CD14-positive monocyte (primary cell): ENCODE results near the gene FRA10AC1. TPM values are rescaled to one million over a fixed set of nuclear protein-coding genes. Genes with fewer than 3 reads are reported as not detected.
"Not testable (repeated sequence)": the region's sequence is repeated elsewhere in the genome, so short reads cannot be mapped to it uniquely, and the experiment has no call there.

Source experiments
- DNase-seq, 3 donors: peaks; one replicate each; pipeline ENCODE4 v3.0.0-alpha.2; 2011 to 2022
- H2AFZ ChIP-seq: 2 replicates; pipeline ENCODE4 v1.6.0; 2012; ENCODE audit warnings: mild to moderate bottlenecking, low read depth, low read length, inconsistent platforms; ENCODE audit not compliant: insufficient read depth, poor library complexity, severe bottlenecking
- H3K27ac ChIP-seq, 2 donors: 1 replicate in 1 of 2; 2 replicates in 1 of 2; pipeline ENCODE4 v1.5.1; 2012 to 2013; ENCODE audit warnings: low read length in 2 of 2, control low read depth in 1 of 2, inconsistent platforms in 1 of 2, low read depth in 1 of 2, mild to moderate bottlenecking in 1 of 2
- H3K27me3 ChIP-seq, 2 donors: one replicate each; pipeline versions ENCODE4 v1.6.0 to v1.6.1; 2011 to 2013; ENCODE audit warnings: low read length in 2 of 2; ENCODE audit not compliant: control insufficient read depth in 2 of 2, insufficient read depth in 2 of 2
- H3K36me3 ChIP-seq, 2 donors: replicated peaks in 1 of 2; 1 replicate in 1 of 2; 2 replicates in 1 of 2; pipeline versions ENCODE4 v1.5.1 to v1.6.1; 2012 to 2013; ENCODE audit warnings: low read length in 2 of 2, control low read depth in 1 of 2, inconsistent platforms in 1 of 2, mild to moderate bottlenecking in 1 of 2; ENCODE audit not compliant: insufficient read depth in 2 of 2, control insufficient read depth in 1 of 2
- H3K4me1 ChIP-seq, 2 donors: 1 replicate in 1 of 2; 2 replicates in 1 of 2; pipeline versions ENCODE4 v1.5.1 to v1.6.1; 2012 to 2013; ENCODE audit warnings: low read length in 2 of 2, control low read depth in 1 of 2, inconsistent platforms in 1 of 2, mild to moderate bottlenecking in 1 of 2, moderate library complexity in 1 of 2; ENCODE audit not compliant: insufficient read depth in 2 of 2, control insufficient read depth in 1 of 2
- H3K4me2 ChIP-seq: replicated peaks from 2 replicates; pipeline ENCODE3; 2012; ENCODE audit warnings: low read length, moderate library complexity, mild to moderate bottlenecking; ENCODE audit not compliant: poor library complexity, severe bottlenecking; ENCODE audit errors: extremely low read depth
- H3K4me3 ChIP-seq, 3 experiments: fragments of 200-600 bp in 1 of 3; sonication (generic) in 1 of 3; replicated peaks in 1 of 3; 1 replicate in 2 of 3; 2 replicates in 1 of 3; pipeline ENCODE4 v1.5.1; 2011 to 2013; ENCODE audit warnings: low read length in 3 of 3, mild to moderate bottlenecking in 3 of 3, control low read depth in 2 of 3, low read depth in 2 of 3, inconsistent platforms in 1 of 3, moderate library complexity in 1 of 3
- H3K79me2 ChIP-seq: 2 replicates; pipeline ENCODE4 v1.6.0; 2012; ENCODE audit warnings: mild to moderate bottlenecking, control low read depth, inconsistent platforms, low read length, moderate library complexity; ENCODE audit not compliant: insufficient read depth
- H3K9ac ChIP-seq: 2 replicates; pipeline ENCODE4 v1.6.0; 2017; ENCODE audit warnings: low read length, mild to moderate bottlenecking; ENCODE audit not compliant: insufficient read depth, poor library complexity, severe bottlenecking
- H3K9me3 ChIP-seq, 2 donors: replicated peaks in 1 of 2; 1 replicate in 1 of 2; 2 replicates in 1 of 2; pipeline versions ENCODE4 v1.5.1 to v1.6.1; 2012 to 2013; ENCODE audit warnings: low read length in 2 of 2, control low read depth in 1 of 2; ENCODE audit not compliant: control insufficient read depth in 1 of 2, insufficient read depth in 1 of 2
- H4K20me1 ChIP-seq: 2 replicates; pipeline ENCODE4 v1.6.0; 2012; ENCODE audit warnings: mild to moderate bottlenecking, low read length, control low read depth, moderate library complexity; ENCODE audit not compliant: insufficient read depth
- H3K27ac Mint-ChIP-seq, 7 donors: one replicate each; pipeline ENCODE4 v1.8.0; 2020; ENCODE audit warnings: mild to moderate bottlenecking in 7 of 7, mixed read lengths in 7 of 7, moderate library complexity in 6 of 7, inconsistent platforms in 2 of 7
- H3K27me3 Mint-ChIP-seq, 3 donors: one replicate each; pipeline ENCODE4 v1.8.0; 2021 to 2022; ENCODE audit warnings: low read depth in 3 of 3, mild to moderate bottlenecking in 3 of 3, mixed read lengths in 3 of 3, moderate library complexity in 3 of 3, inconsistent platforms in 1 of 3
- H3K36me3 Mint-ChIP-seq, 2 donors: one replicate each; pipeline ENCODE4 v1.8.0; 2020; ENCODE audit warnings: mixed read lengths in 2 of 2, inconsistent platforms in 1 of 2, mild to moderate bottlenecking in 1 of 2
- H3K4me1 Mint-ChIP-seq: one replicate; pipeline ENCODE4 v1.8.0; 2020; ENCODE audit warnings: mild to moderate bottlenecking, mixed read lengths
- H3K4me3 Mint-ChIP-seq, 2 donors: one replicate each; pipeline ENCODE4 v1.8.0; 2020; ENCODE audit warnings: mild to moderate bottlenecking in 2 of 2, mixed read lengths in 2 of 2, moderate library complexity in 1 of 2
- H3K9me3 Mint-ChIP-seq, 7 donors: one replicate each; pipeline ENCODE4 v1.8.0; 2020 to 2022; ENCODE audit warnings: mixed read lengths in 7 of 7, mild to moderate bottlenecking in 6 of 7, moderate library complexity in 6 of 7, inconsistent platforms in 2 of 7
- CTCF ChIP-seq: fragments of 200-600 bp; IDR thresholded peaks from one replicate; pipeline ENCODE4 v1.8.0; 2022; ENCODE audit warnings: antibody characterized with exemption, mild to moderate bottlenecking
- WGBS: methylation state at CpG from one replicate; pipeline ENCODE4 v1.1.5; 2013; ENCODE audit warnings: missing lambda C conversion rate; ENCODE audit not compliant: insufficient coverage; 5-methylcytosine and 5-hydroxymethylcytosine counted together
- intact Hi-C, 2 donors: fragments of 100-400 bp; cut with micrococcal nuclease; formaldehyde crosslinking; loops; one replicate each; pipeline versions ENCODE4 v1.15.0 to v1.15.1; 2023
- polyA plus RNA-seq, 3 donors: library from polyadenylated mRNA; depleted of rRNA in 1 of 3; unstranded in 2 of 3; stranded (reverse) in 1 of 3; fragments of 300-500 nt in 2 of 3; fragments of >200 nt in 1 of 3; fragmentation: Illumina TruSeq in 2 of 3; gene quantifications; 1 replicate in 2 of 3; 2 replicates in 1 of 3; pipeline ENCODE4 v1.2.3, GENCODE V29; 2012 to 2021

The FRA10AC1 gene
- polyA plus RNA-seq, 3 donors: 0.95 to 7.2 (median 2.0) TPM

GRCh38 chr10:93701866-93702209, 554 bp downstream of the FRA10AC1 start:
- Histone ChIP-seq H3K36me3 (peaks cover 22 to 34% of the 10 kb centered on the region in 2 donors), H3K79me2 (peaks cover 16% of the 10 kb centered on the region), H3K27ac (peak overlapping the region; percentile 73 to 84), H3K4me2 (peak overlapping the region; percentile 97), H3K9me3 (no peaks in the 10 kb centered on the region), H4K20me1 (no peaks in the 10 kb centered on the region), H2AFZ (peak overlapping the region; percentile 86), H3K4me3 (peak overlapping the region; percentile 67 to 98 (median 82)), H3K4me1 (peaks cover 14 to 17% of the 10 kb centered on the region in 2 donors), H3K27me3 (no peaks in the 10 kb centered on the region), H3K9ac (peak overlapping the region; percentile 68)
- Mint-ChIP-seq H3K27ac (no peak overlapping the region), H3K4me3 (no peak overlapping the region), H3K9me3 (no peaks in the 10 kb centered on the region), H3K4me1 (peaks cover 4% of the 10 kb centered on the region), H3K36me3 (peaks cover 19 to 26% of the 10 kb centered on the region in 2 donors), H3K27me3 (peaks cover 2 to 6% (median 5%) of the 10 kb centered on the region in 3 donors)
- WGBS: 0% methylated on average over 8 of the region's 9 CpGs
- no peak for TF ChIP-seq CTCF
- intact Hi-C loops: loop anchor here (5.0 kb wide), 5 partner anchors 40 to 620 kb away; no protein-coding TSS in a partner anchor
- DNase-seq: peak; percentile 21 to 69 (median 54)

GRCh38 chr10:93697207-93697606, 5.2 kb downstream of the FRA10AC1 start:
- H3K27ac Mint-ChIP-seq: no peak overlapping the region
- H3K4me1 Mint-ChIP-seq: no peaks in the 10 kb centered on the region
- Histone ChIP-seq H3K79me2 (peaks cover 16% of the 10 kb centered on the region), H3K4me3 (no peak overlapping the region), H3K9me3 (no peaks in the 10 kb centered on the region), H3K9ac (no peak overlapping the region), H4K20me1 (no peaks in the 10 kb centered on the region), H3K27me3 (no peaks in the 10 kb centered on the region), H3K36me3 (peaks cover 56 to 74% of the 10 kb centered on the region in 2 donors), H3K27ac (no peak overlapping the region), H3K4me1 (peaks cover 9 to 12% of the 10 kb centered on the region in 2 donors), H2AFZ (no peak overlapping the region), H3K4me2 (no peak overlapping the region)
- no peak for DNase-seq
- peaks cover 50 to 64% of the 10 kb centered on the region in 2 donors for H3K36me3 Mint-ChIP-seq
- TF ChIP-seq CTCF: no peak
- intact Hi-C loops: no loop called here
- 100% methylated on average over 1 of the region's 2 CpGs for WGBS
- H3K9me3 Mint-ChIP-seq: no peaks in the 10 kb centered on the region
- no peaks in the 10 kb centered on the region for H3K27me3 Mint-ChIP-seq
- H3K4me3 Mint-ChIP-seq: no peak overlapping the region

- H3K4me1 ChIP-seq, H3K4me1 Mint-ChIP-seq, H3K27ac ChIP-seq, H3K27ac Mint-ChIP-seq, H3K9me3 ChIP-seq, H3K4me2 ChIP-seq, H2AFZ ChIP-seq, DNase-seq, H3K27me3 ChIP-seq, H4K20me1 ChIP-seq, H3K9ac ChIP-seq, H3K9me3 Mint-ChIP-seq, H3K4me3 ChIP-seq, intact Hi-C loops, H3K4me3 Mint-ChIP-seq, H3K27me3 Mint-ChIP-seq: not testable (repeated sequence)
- no CpG with 5 or more reads among the region's 2 CpGs for WGBS
- H3K36me3 Mint-ChIP-seq: peaks cover 56 to 69% of the 10 kb centered on the region in 2 donors
- Histone ChIP-seq H3K79me2 (peaks cover 16% of the 10 kb centered on the region), H3K36me3 (peaks cover 62 to 80% of the 10 kb centered on the region in 2 donors)
Observed at GRCh38 chr10:93696582-93696981, 5.8 kb downstream of the FRA10AC1 start.
